Activated CD8-positive, alpha-beta T cell treated with anti-CD3 and anti-CD28 coated beads for 36 hours (primary cell): ENCODE data around the gene CD2. TPM values are rescaled to one million over a fixed set of nuclear protein-coding genes. Genes with fewer than 3 reads are reported as not detected.

Experiments
- ATAC-seq: fragments of 200-7000 bp; cut with Tn5 transposase; one replicate; pipeline ENCODE4 v1.10.0; 2021; ENCODE audit warnings: mild to moderate bottlenecking, moderate library complexity
- CTCF ChIA-PET: fragments of 350-600 bp; sonication (Branson Sonifier 250); formaldehyde crosslinking; loops from one replicate; lab custom pipeline; 2021; ENCODE audit warnings: antibody characterized with exemption; lab: Charles Lee
- POLR2A ChIA-PET: fragments of 350-600 bp; sonication (Branson Sonifier 250); formaldehyde crosslinking; loops from one replicate; lab custom pipeline; 2021; ENCODE audit warnings: antibody characterized with exemption; lab: Charles Lee
- DNase-seq: peaks from one replicate; pipeline ENCODE4 v3.0.0-alpha.2; 2020
- H3K27ac Mint-ChIP-seq: one replicate; pipeline ENCODE4 v1.8.0; 2021; ENCODE audit warnings: mild to moderate bottlenecking, mixed read lengths
- H3K27me3 Mint-ChIP-seq: one replicate; pipeline ENCODE4 v1.8.0; 2021; ENCODE audit warnings: mixed read lengths
- H3K36me3 Mint-ChIP-seq: one replicate; pipeline ENCODE4 v1.8.0; 2021; ENCODE audit warnings: low read depth, mixed read lengths
- H3K4me1 Mint-ChIP-seq: one replicate; pipeline ENCODE4 v1.8.0; 2021; ENCODE audit warnings: low read depth, mixed read lengths
- H3K4me3 Mint-ChIP-seq: one replicate; pipeline ENCODE4 v1.8.0; 2021; ENCODE audit warnings: mild to moderate bottlenecking, moderate library complexity, mixed read lengths
- H3K9me3 Mint-ChIP-seq: one replicate; pipeline ENCODE4 v1.8.0; 2021; ENCODE audit warnings: mixed read lengths
- CTCF ChIP-seq: fragments of 200-600 bp; IDR thresholded peaks from one replicate; pipeline ENCODE4 v1.8.0; 2022; ENCODE audit warnings: antibody characterized with exemption, mild to moderate bottlenecking
- intact Hi-C: fragments of 100-400 bp; cut with micrococcal nuclease; formaldehyde crosslinking; loops from one replicate; pipeline ENCODE4 v1.10.0; 2022
- total RNA-seq, 2 experiments: library from RNA; stranded (reverse); gene quantifications; one replicate each; pipeline ENCODE4 v1.2.3, GENCODE V29; 2021

The CD2 gene
- total RNA-seq, 2 experiments from 2014 or later, result 217 to 220 TPM

GRCh38 chr1:116721039-116721405, 33.2 kb upstream of the CD2 start:
- no peak for TF ChIP-seq CTCF
- H3K27me3 Mint-ChIP-seq, result no peaks in the 10 kb centered on the region
- no peak for ATAC-seq
- H3K4me1 Mint-ChIP-seq, result peaks cover 6% of the 10 kb centered on the region
- ChIA-PET CTCF (no interaction called here), POLR2A (interaction anchor here (0.5 kb wide), 1 partner anchor 191 kb away, joined by 4 read pairs; no protein-coding TSS in a partner anchor)
- H3K36me3 Mint-ChIP-seq, result no peaks in the 10 kb centered on the region
- no peak overlapping the region for H3K4me3 Mint-ChIP-seq
- DNase-seq, result no peak
- H3K9me3 Mint-ChIP-seq, result no peaks in the 10 kb centered on the region
- no peak overlapping the region for H3K27ac Mint-ChIP-seq
- intact Hi-C loops, result no loop called here

- Mint-ChIP-seq H3K4me3 (no peak overlapping the region), H3K4me1 (peaks cover 11% of the 10 kb centered on the region), H3K27ac (no peak overlapping the region), H3K9me3 (no peaks in the 10 kb centered on the region), H3K36me3 (no peaks in the 10 kb centered on the region), H3K27me3 (no peaks in the 10 kb centered on the region)
- no peak for TF ChIP-seq CTCF
- POLR2A ChIA-PET, result interaction anchor here (1.2 kb wide), 1 partner anchor 338 kb away, joined by 3 read pairs; the partner anchor contains the start of gene TTF2
- DNase-seq, result no peak
- ATAC-seq, result no peak
- intact Hi-C loops, result no loop called here
- CTCF ChIA-PET, result interaction anchor here (1.3 to 4.5 kb wide), 3 partner anchors 12 to 372 kb away, joined by 4 to 32 read pairs (median 23); no protein-coding TSS in a partner anchor
Measured at GRCh38 chr1:116721451-116722007, 32.7 kb upstream of the CD2 start.

GRCh38 chr1:116722016-116722838, 32.0 kb upstream of the CD2 start:
- no peaks in the 10 kb centered on the region for H3K36me3 Mint-ChIP-seq
- TF ChIP-seq CTCF, result no peak
- CTCF ChIA-PET, result interaction anchor here (0.9 to 5.5 kb wide), 12 partner anchors 11 to 407 kb away, joined by 3 to 32 read pairs (median 4); no protein-coding TSS in a partner anchor
- DNase-seq, result no peak
- POLR2A ChIA-PET, result interaction anchor here (1.1 to 1.2 kb wide), 2 partner anchors 12 to 338 kb away, joined by 3 read pairs; partner anchors contain the start of gene TTF2
- no peak overlapping the region for H3K27ac Mint-ChIP-seq
- peaks cover 18% of the 10 kb centered on the region for H3K4me1 Mint-ChIP-seq
- no peaks in the 10 kb centered on the region for H3K27me3 Mint-ChIP-seq
- intact Hi-C loops, result no loop called here
- no peak for ATAC-seq
- H3K9me3 Mint-ChIP-seq, result no peaks in the 10 kb centered on the region
- no peak overlapping the region for H3K4me3 Mint-ChIP-seq

GRCh38 chr1:116724765-116725375, 29.4 kb upstream of the CD2 start:
- DNase-seq (peak; percentile 92), ATAC-seq (peak; percentile 84)
- no peaks in the 10 kb centered on the region for H3K9me3 Mint-ChIP-seq
- intact Hi-C loops, result loop anchor here (5.0 kb wide), 1 partner anchor 37 kb away; no protein-coding TSS in a partner anchor
- TF ChIP-seq CTCF, result peak; percentile 90
- H3K27me3 Mint-ChIP-seq, result no peaks in the 10 kb centered on the region
- no peak overlapping the region for H3K4me3 Mint-ChIP-seq
- peaks cover 34% of the 10 kb centered on the region for H3K4me1 Mint-ChIP-seq
- ChIA-PET POLR2A (interaction anchor here (1.1 to 1.4 kb wide), 3 partner anchors 9 to 335 kb away, joined by 3 to 5 read pairs (median 4); partner anchors contain the start of gene TTF2), CTCF (interaction anchor here (0.6 to 5.7 kb wide), 51 partner anchors 8 to 404 kb away, joined by 3 to 51 read pairs (median 4); partner anchors contain the start of genes CD101, CD2 and TTF2)
- no peaks in the 10 kb centered on the region for H3K36me3 Mint-ChIP-seq
- H3K27ac Mint-ChIP-seq, result peak overlapping the region; percentile 28
